Measurements from ENCODE around the gene PLXNA2. TPM values are rescaled to one million over a fixed set of nuclear protein-coding genes. Genes with fewer than 3 reads are reported as not detected.
A peak's percentile ranks its signal among the peaks of the same experiment; 100 is the strongest.

The PLXNA2 gene
- total and polyA plus RNA-seq, 2 of the 13 experiments (the other 11 are each of a cell fraction or from before 2014, with no cell fraction given), result 1.1 to 2.1 TPM

DNA sequence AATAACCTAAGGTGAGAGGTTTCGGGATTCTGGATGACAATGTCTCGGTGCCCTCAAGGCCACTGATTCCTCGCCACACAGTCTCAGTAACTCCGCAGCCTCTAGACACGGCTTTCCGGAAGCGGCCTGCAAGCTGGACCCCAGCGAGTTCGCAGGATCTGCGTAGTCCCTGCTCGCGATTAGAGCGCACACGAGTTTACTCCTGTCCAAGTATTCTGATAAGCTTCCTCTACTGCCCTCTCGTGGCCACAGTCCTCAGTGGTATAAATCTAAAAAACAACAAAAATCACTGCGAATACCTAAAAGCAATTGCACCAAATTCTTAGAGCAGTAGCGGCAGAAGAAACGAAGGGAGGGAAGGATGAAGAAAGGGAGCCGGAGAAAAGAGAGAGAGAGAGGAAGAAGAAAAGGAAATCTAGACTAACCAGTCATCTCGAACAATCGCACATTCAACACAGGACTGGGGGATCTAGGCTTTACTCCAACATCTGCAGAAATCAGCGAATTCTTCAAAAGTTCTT lies 1.1 kb upstream of the PLXNA2 start (continued):
- TF ChIP-seq, protein P1, sequence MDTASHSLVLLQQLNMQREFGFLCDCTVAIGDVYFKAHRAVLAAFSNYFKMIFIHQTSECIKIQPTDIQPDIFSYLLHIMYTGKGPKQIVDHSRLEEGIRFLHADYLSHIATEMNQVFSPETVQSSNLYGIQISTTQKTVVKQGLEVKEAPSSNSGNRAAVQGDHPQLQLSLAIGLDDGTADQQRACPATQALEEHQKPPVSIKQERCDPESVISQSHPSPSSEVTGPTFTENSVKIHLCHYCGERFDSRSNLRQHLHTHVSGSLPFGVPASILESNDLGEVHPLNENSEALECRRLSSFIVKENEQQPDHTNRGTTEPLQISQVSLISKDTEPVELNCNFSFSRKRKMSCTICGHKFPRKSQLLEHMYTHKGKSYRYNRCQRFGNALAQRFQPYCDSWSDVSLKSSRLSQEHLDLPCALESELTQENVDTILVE (CRISPR knock-in tag; IDR thresholded peaks at IDR 0.05), result peak; percentile 35; the same call in 1 of the 2 replicates
- TF ChIP-seq ZNF543 (CRISPR knock-in tag; IDR thresholded peaks at IDR 0.05) (no peak), MBNL3 (CRISPR knock-in tag; conservative IDR thresholded peaks at IDR 0.05) (no peak), ZNF335 (CRISPR knock-in tag; IDR thresholded peaks at IDR 0.05) (0 out of 2 replicates have a peak, but pooled peaks have one; percentile 31), TRIM24 (CRISPR knock-in tag; IDR thresholded peaks at IDR 0.05) (no peak), ZNF674 (CRISPR knock-in tag; IDR thresholded peaks at IDR 0.05; ENCODE audit: low read depth) (no peak), ZNF3 (CRISPR knock-in tag; IDR thresholded peaks at IDR 0.05) (no peak), ZNF121 (CRISPR knock-in tag; IDR thresholded peaks at IDR 0.05) (no peak), CREM (IDR thresholded peaks at IDR 0.05) (no peak), CREM (CRISPR knock-in tag; IDR thresholded peaks at IDR 0.05) (no peak), ZNF772 (CRISPR knock-in tag; IDR thresholded peaks at IDR 0.05) (no peak), ZNF292 (CRISPR knock-in tag; IDR thresholded peaks at IDR 0.05; ENCODE audit: borderline replicate concordance, low read depth) (no peak), REL (CRISPR knock-in tag; conservative IDR thresholded peaks at IDR 0.05) (no peak)
- TF ChIP-seq, protein P2, sequence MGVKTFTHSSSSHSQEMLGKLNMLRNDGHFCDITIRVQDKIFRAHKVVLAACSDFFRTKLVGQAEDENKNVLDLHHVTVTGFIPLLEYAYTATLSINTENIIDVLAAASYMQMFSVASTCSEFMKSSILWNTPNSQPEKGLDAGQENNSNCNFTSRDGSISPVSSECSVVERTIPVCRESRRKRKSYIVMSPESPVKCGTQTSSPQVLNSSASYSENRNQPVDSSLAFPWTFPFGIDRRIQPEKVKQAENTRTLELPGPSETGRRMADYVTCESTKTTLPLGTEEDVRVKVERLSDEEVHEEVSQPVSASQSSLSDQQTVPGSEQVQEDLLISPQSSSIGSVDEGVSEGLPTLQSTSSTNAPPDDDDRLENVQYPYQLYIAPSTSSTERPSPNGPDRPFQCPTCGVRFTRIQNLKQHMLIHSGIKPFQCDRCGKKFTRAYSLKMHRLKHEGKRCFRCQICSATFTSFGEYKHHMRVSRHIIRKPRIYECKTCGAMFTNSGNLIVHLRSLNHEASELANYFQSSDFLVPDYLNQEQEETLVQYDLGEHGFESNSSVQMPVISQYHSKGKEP (CRISPR knock-in tag; IDR thresholded peaks at IDR 0.05), result no peak
- TF ChIP-seq, protein P3, sequence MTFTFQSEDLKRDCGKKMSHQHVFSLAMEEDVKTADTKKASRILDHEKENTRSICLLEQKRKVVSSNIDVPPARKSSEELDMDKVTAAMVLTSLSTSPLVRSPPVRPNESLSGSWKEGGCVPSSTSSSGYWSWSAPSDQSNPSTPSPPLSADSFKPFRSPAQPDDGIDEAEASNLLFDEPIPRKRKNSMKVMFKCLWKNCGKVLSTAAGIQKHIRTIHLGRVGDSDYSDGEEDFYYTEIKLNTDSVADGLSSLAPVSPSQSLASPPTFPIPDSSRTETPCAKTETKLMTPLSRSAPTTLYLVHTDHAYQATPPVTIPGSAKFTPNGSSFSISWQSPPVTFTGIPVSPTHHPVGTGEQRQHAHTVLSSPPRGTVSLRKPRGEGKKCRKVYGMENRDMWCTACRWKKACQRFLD (CRISPR knock-in tag; IDR thresholded peaks at IDR 0.05; ENCODE audit: borderline replicate concordance), result no peak
- TF ChIP-seq, protein P4, sequence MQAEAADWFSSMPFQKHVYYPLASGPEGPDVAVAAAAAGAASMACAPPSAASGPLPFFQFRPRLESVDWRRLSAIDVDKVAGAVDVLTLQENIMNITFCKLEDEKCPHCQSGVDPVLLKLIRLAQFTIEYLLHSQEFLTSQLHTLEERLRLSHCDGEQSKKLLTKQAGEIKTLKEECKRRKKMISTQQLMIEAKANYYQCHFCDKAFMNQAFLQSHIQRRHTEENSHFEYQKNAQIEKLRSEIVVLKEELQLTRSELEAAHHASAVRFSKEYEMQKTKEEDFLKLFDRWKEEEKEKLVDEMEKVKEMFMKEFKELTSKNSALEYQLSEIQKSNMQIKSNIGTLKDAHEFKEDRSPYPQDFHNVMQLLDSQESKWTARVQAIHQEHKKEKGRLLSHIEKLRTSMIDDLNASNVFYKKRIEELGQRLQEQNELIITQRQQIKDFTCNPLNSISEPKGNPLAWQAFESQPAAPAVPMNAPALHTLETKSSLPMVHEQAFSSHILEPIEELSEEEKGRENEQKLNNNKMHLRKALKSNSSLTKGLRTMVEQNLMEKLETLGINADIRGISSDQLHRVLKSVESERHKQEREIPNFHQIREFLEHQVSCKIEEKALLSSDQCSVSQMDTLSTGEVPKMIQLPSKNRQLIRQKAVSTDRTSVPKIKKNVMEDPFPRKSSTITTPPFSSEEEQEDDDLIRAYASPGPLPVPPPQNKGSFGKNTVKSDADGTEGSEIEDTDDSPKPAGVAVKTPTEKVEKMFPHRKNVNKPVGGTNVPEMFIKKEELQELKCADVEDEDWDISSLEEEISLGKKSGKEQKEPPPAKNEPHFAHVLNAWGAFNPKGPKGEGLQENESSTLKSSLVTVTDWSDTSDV (CRISPR knock-in tag; IDR thresholded peaks at IDR 0.05), result no peak

Data from HepG2 (cell line).